Measurements from ENCODE around the gene WDR6. TPM values are rescaled to one million over a fixed set of nuclear protein-coding genes. Genes with fewer than 3 reads are reported as not detected.

WDR6 gene
- total RNA-seq, 1 donor, result 75.6 TPM

DNA sequence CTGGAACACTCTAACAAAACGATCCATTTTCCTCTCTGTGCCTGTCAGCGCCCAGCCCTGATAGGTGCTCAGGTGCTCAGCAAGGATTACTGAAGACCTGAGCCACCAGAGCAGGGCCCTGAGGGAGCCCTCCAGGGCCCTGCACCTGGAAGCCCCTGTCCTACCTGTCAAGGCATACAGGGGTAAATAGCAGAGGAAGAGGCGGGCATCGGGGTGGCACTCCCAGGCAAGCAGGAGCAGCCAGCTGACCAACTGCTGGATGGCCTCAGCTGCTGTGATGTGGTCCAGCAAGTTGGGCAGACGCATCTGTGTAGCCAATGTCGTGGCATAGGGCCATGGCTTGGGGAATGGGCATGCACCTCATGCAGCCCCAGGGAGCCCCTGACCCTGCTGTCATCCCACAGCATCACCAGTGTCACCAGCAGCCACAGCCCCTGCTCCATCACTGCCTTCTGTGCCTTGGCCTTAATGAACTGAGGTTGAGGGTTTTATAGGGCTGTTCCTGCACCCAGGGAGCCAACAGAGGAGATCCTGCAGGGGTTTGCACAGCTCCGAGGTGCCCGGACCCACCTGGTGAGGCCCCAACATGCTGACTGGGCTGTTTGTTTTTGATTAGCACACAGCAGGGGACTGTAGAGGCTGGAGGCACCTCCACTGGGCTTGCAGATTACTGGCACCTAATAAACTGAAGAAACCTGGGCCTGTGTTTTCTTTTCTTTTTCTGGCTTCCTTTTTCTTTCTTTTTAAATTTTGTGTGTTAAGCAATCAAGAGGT is 7.9 kb upstream of the WDR6 start:
- TF ChIP-seq, protein P1, sequence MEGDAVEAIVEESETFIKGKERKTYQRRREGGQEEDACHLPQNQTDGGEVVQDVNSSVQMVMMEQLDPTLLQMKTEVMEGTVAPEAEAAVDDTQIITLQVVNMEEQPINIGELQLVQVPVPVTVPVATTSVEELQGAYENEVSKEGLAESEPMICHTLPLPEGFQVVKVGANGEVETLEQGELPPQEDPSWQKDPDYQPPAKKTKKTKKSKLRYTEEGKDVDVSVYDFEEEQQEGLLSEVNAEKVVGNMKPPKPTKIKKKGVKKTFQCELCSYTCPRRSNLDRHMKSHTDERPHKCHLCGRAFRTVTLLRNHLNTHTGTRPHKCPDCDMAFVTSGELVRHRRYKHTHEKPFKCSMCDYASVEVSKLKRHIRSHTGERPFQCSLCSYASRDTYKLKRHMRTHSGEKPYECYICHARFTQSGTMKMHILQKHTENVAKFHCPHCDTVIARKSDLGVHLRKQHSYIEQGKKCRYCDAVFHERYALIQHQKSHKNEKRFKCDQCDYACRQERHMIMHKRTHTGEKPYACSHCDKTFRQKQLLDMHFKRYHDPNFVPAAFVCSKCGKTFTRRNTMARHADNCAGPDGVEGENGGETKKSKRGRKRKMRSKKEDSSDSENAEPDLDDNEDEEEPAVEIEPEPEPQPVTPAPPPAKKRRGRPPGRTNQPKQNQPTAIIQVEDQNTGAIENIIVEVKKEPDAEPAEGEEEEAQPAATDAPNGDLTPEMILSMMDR (IDR thresholded peaks at IDR 0.05; ENCODE audit: insufficient read depth, low read depth, low read length), result no peak
- no peak for DNase-seq (ENCODE audit: low read depth)
- no peak overlapping the region for H3K4me3 ChIP-seq (ENCODE audit: low read depth, low read length)

DNA sequence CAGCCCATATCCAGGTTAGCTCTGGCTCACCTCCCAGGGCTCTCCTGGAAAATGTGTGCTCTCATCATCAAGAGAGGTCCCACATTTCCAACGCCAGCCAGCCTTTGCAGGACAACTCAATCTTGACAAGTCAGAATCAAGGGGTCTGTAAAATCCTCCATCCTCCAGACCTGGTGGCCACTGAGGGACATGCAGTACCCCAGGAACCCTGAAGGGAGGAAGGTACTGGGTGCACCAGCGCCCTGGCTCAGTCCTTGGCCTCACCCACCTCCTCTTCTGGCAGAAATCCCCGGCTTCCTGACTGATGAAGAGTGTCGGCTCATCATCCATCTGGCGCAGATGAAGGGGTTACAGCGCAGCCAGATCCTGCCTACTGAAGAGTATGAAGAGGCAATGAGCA is 6.0 kb upstream of the WDR6 start:
- no peak overlapping the region for H3K4me3 ChIP-seq (ENCODE audit: low read depth, low read length)
- no peak for DNase-seq (ENCODE audit: low read depth)
- TF ChIP-seq, protein P1 (IDR thresholded peaks at IDR 0.05; ENCODE audit: insufficient read depth, low read depth, low read length), result no peak

DNA sequence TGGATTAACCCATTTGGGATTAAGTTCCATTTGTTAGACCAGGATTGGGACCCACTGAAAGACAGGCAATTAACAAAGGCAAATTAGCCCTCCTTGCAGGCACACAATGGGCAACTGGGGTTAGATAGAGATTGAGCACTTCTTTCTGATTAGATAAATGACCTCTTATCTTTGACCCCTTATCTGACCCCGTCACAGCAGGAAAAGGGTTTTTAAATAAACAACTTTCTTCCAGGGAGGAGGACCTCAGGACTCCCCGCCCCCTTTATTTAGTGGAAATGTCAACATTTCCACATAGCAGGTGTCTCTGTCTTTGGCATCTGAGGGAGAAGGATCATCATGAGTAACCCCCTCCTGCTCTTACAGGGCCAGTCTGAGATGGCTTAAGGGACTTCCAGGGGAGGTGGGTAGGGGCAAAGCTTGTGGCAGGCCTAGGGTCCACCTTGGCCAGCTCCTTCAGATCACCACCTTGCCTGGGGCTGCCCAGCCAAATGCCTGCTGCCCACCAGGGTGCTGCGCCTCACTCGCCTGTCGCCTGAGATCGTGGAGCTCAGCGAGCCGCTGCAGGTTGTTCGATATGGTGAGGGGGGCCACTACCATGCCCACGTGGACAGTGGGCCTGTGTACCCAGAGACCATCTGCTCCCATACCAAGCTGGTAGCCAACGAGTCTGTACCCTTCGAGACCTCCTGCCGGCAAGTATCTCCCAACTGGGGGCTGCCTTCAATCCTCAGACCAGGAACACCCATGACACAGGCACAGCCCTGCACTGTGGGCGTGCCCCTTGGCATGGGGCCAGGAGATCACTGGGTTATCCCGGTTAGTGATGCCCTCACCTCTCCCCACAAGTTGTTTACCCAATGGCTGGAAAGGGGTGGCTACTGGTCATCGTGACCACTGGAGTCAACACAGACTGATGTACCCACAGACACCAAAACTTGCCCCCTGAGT is 2.6 kb upstream of the WDR6 start:
- DNase-seq (ENCODE audit: low read depth), result no peak
- TF ChIP-seq, protein P1 (IDR thresholded peaks at IDR 0.05; ENCODE audit: insufficient read depth, low read depth, low read length), result no peak
- no peak overlapping the region for H3K4me3 ChIP-seq (ENCODE audit: low read depth, low read length)

DNA sequence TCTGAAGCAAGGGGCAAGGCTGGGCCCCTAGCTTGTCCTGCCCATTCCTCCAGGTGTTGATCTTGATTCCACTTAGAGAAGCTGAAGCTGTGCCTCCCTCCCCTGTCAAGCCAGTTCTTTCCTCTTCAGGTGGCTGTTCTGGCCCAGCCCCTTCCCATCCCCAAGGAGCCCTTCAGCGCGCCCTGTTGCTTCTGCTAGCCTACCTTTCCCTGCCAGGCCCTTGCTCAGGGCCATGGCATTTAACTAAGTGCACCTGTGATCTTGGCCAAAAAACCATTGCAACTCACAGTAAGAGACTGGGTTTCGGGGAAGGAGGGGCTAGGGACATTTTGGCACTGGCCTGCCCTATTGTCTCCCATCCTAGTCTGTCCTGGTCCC is 1.9 kb upstream of the WDR6 start:
- DNase-seq (ENCODE audit: low read depth), result no peak
- TF ChIP-seq, protein P1 (IDR thresholded peaks at IDR 0.05; ENCODE audit: insufficient read depth, low read depth, low read length), result no peak
- no peak overlapping the region for H3K4me3 ChIP-seq (ENCODE audit: low read depth, low read length)

DNA sequence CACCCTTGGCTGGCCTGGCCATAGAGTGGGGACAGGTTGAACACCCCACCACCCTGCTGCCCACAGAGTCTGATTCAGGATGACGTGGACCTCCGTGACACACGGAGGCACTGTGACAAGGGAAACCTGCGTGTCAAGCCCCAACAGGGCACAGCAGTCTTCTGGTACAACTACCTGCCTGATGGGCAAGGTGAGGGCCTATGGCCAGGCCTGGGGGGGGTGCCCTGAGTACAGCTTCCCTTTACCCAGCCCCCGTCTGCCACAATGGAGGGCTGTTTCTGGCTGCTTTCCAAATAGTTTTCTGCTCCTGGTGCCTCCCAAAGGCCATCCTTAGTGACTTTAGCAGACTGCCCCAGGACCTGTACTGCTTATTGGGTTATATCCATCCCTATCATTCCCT is 1.2 kb upstream of the WDR6 start:
- H3K4me3 ChIP-seq (ENCODE audit: low read depth, low read length), result peak overlapping the region; percentile 87
- TF ChIP-seq, protein P1 (IDR thresholded peaks at IDR 0.05; ENCODE audit: insufficient read depth, low read depth, low read length), result no peak
- no peak for DNase-seq (ENCODE audit: low read depth)

DNA sequence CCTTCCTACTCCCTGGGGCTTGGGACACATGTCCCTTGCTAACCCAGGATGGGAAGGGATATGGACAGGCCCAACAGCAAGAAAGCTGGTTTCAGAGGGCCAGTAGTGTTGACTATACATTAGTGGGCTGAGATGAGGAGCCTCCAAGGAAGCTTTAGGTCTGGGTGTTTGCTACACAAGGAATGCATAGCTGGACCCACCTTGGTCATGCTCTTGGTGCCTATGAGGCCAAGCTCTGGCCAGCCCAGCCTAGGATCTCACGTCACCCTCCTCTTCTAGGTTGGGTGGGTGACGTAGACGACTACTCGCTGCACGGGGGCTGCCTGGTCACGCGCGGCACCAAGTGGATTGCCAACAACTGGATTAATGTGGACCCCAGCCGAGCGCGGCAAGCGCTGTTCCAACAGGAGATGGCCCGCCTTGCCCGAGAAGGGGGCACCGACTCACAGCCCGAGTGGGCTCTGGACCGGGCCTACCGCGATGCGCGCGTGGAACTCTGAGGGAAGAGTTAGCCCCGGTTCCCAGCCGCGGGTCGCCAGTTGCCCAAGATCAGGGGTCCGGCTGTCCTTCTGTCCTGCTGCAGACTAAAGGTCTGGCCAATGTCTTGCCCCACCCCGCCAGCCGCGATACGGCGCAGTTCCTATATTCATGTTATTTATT is 653 bp upstream of the WDR6 start:
- TF ChIP-seq, protein P1 (IDR thresholded peaks at IDR 0.05; ENCODE audit: insufficient read depth, low read depth, low read length), result no peak
- DNase-seq (ENCODE audit: low read depth), result peak; percentile 71
- H3K4me3 ChIP-seq (ENCODE audit: low read depth, low read length), result peak overlapping the region; percentile 87
